ENCODE results near the gene SIK3. TPM values are rescaled to one million over a fixed set of nuclear protein-coding genes. Genes with fewer than 3 reads are reported as not detected.
A peak's percentile ranks its signal among the peaks of the same experiment; 100 is the strongest.

The SIK3 gene
- polyA plus RNA-seq, 6 donors from 2014 or later, result 27.7 to 52.1 (median 35.6) TPM

- Mint-ChIP-seq H3K9me3 (peaks cover 0 to 2% (median 0%) of the 10 kb centered on the region in 7 donors), H3K4me3 (no peak overlapping the region), H3K4me1 (peaks cover 25 to 51% (median 27%) of the 10 kb centered on the region in 3 donors), H3K36me3 (peaks cover 18 to 30% of the 10 kb centered on the region in 2 donors), H3K27me3 (no peaks in the 10 kb centered on the region), H3K27ac (peak overlapping the region; percentile 32 to 77 (median 70))
- DNase-seq, result no peak
- no peak for ATAC-seq (ENCODE audit: low read depth in 2 of 2)
These were observed 148.0 kb downstream of the SIK3 start for GRCh38 chr11:116950210-116950609.

- H3K27ac Mint-ChIP-seq, result peak overlapping the region; percentile 60 to 92 (median 70)
- ATAC-seq (ENCODE audit: low read depth in 2 of 2) (peak in 1 of 2 donors; percentile 51), DNase-seq (no peak)
- H3K9me3 Mint-ChIP-seq, result peaks cover 0 to 2% (median 0%) of the 10 kb centered on the region in 7 donors
- no peaks in the 10 kb centered on the region for H3K27me3 Mint-ChIP-seq
- peaks cover 18 to 30% of the 10 kb centered on the region in 2 donors for H3K36me3 Mint-ChIP-seq
- peak overlapping the region; percentile 12 to 82 (median 60) for H3K4me3 Mint-ChIP-seq
- H3K4me1 Mint-ChIP-seq, result peaks cover 27 to 44% (median 28%) of the 10 kb centered on the region in 3 donors
These were observed 149.8 kb downstream of the SIK3 start for GRCh38 chr11:116948391-116948790.

- Mint-ChIP-seq H3K9me3 (peaks cover 0 to 2% (median 0%) of the 10 kb centered on the region in 7 donors), H3K4me3 (peak overlapping the region in 1 of 8 donors; percentile 11), H3K27ac (peak overlapping the region in 3 of 6 donors; percentile 9 to 85 (median 16)), H3K27me3 (no peaks in the 10 kb centered on the region), H3K4me1 (peaks cover 33 to 49% (median 33%) of the 10 kb centered on the region in 3 donors), H3K36me3 (peaks cover 25 to 26% of the 10 kb centered on the region in 2 donors)
- DNase-seq, result no peak
- no peak for ATAC-seq (ENCODE audit: low read depth in 2 of 2)
These were observed 151.8 kb downstream of the SIK3 start for GRCh38 chr11:116946414-116946813.

- H3K36me3 Mint-ChIP-seq, result peaks cover 10 to 21% of the 10 kb centered on the region in 2 donors
These were observed 158.7 kb downstream of the SIK3 start for GRCh38 chr11:116939499-116939898.

GRCh38 chr11:116938471-116939070 is 159.7 kb downstream of the SIK3 start:
- no peak for ATAC-seq (ENCODE audit: low read depth in 2 of 2)
- H3K27ac Mint-ChIP-seq, result no peak overlapping the region

More at GRCh38 chr11:116939499-116939898, 158.7 kb downstream of the SIK3 start:
- Mint-ChIP-seq H3K27me3 (no peaks in the 10 kb centered on the region), H3K4me3 (no peak overlapping the region), H3K4me1 (peaks cover 14 to 22% (median 19%) of the 10 kb centered on the region in 3 donors), H3K9me3 (peaks cover 0 to 6% (median 0%) of the 10 kb centered on the region in 7 donors), H3K27ac (peak overlapping the region in 3 of 6 donors; percentile 39 to 69 (median 65))
- DNase-seq (no peak), ATAC-seq (ENCODE audit: low read depth in 2 of 2) (no peak)

GRCh38 chr11:116936754-116937446 is 161.3 kb downstream of the SIK3 start:
- no peak for DNase-seq
- Mint-ChIP-seq H3K27me3 (no peaks in the 10 kb centered on the region), H3K4me3 (no peak overlapping the region), H3K4me1 (peaks cover 25 to 38% (median 36%) of the 10 kb centered on the region in 3 donors), H3K36me3 (peaks cover 16 to 24% of the 10 kb centered on the region in 2 donors), H3K9me3 (peaks cover 0 to 6% (median 0%) of the 10 kb centered on the region in 7 donors), H3K27ac (peak overlapping the region in 4 of 6 donors; percentile 1 to 50 (median 27))
- no peak for ATAC-seq (ENCODE audit: low read depth in 2 of 2)

More at GRCh38 chr11:116938471-116939070, 159.7 kb downstream of the SIK3 start:
- H3K9me3 Mint-ChIP-seq, result peaks cover 0 to 6% (median 0%) of the 10 kb centered on the region in 7 donors
- H3K4me3 Mint-ChIP-seq, result no peak overlapping the region
- H3K36me3 Mint-ChIP-seq, result peaks cover 14 to 30% of the 10 kb centered on the region in 2 donors
- H3K27me3 Mint-ChIP-seq, result no peaks in the 10 kb centered on the region
- no peak for DNase-seq
- peaks cover 22 to 29% (median 26%) of the 10 kb centered on the region in 3 donors for H3K4me1 Mint-ChIP-seq

GRCh38 chr11:116935514-116935913 is 162.7 kb downstream of the SIK3 start:
- Mint-ChIP-seq H3K9me3 (peaks cover 0 to 6% (median 0%) of the 10 kb centered on the region in 7 donors), H3K36me3 (peaks cover 16 to 24% of the 10 kb centered on the region in 2 donors), H3K27me3 (no peaks in the 10 kb centered on the region), H3K27ac (no peak overlapping the region), H3K4me3 (no peak overlapping the region), H3K4me1 (peaks cover 37 to 51% (median 49%) of the 10 kb centered on the region in 3 donors)
- ATAC-seq (ENCODE audit: low read depth in 2 of 2) (no peak), DNase-seq (no peak)

GRCh38 chr11:116935089-116935488 is 163.1 kb downstream of the SIK3 start:
- no peak for DNase-seq
- Mint-ChIP-seq H3K9me3 (peaks cover 0 to 6% (median 0%) of the 10 kb centered on the region in 7 donors), H3K4me3 (no peak overlapping the region), H3K27ac (peak overlapping the region in 2 of 6 donors; percentile 86 to 97), H3K4me1 (peaks cover 41 to 56% (median 54%) of the 10 kb centered on the region in 3 donors), H3K27me3 (no peaks in the 10 kb centered on the region), H3K36me3 (peaks cover 16 to 24% of the 10 kb centered on the region in 2 donors)
- ATAC-seq (ENCODE audit: low read depth in 2 of 2), result no peak

GRCh38 chr11:116933961-116934360 is 164.3 kb downstream of the SIK3 start:
- ATAC-seq (ENCODE audit: low read depth in 2 of 2) (no peak), DNase-seq (no peak)
- H3K27ac Mint-ChIP-seq, result peak overlapping the region; percentile 48 to 99 (median 98)
- peaks cover 16 to 24% of the 10 kb centered on the region in 2 donors for H3K36me3 Mint-ChIP-seq
- H3K4me3 Mint-ChIP-seq, result peak overlapping the region in 3 of 8 donors; percentile 45 to 66 (median 66)
- H3K27me3 Mint-ChIP-seq, result no peaks in the 10 kb centered on the region
- H3K4me1 Mint-ChIP-seq, result peaks cover 48 to 65% (median 65%) of the 10 kb centered on the region in 3 donors
- H3K9me3 Mint-ChIP-seq, result peaks cover 0 to 6% (median 0%) of the 10 kb centered on the region in 7 donors

- H3K27me3 Mint-ChIP-seq, result no peaks in the 10 kb centered on the region
- peak; percentile 8 to 20 for ATAC-seq (ENCODE audit: low read depth in 2 of 2)
These were observed 166.0 kb downstream of the SIK3 start for GRCh38 chr11:116932181-116932580.

GRCh38 chr11:116931206-116931953 is 166.8 kb downstream of the SIK3 start:
- Mint-ChIP-seq H3K27me3 (no peaks in the 10 kb centered on the region), H3K36me3 (peaks cover 8 to 15% of the 10 kb centered on the region in 2 donors), H3K4me3 (peak overlapping the region; percentile 62 to 87 (median 80)), H3K4me1 (peaks cover 63 to 84% (median 75%) of the 10 kb centered on the region in 3 donors), H3K27ac (peak overlapping the region; percentile 95 to 99 (median 98)), H3K9me3 (peaks cover 0 to 2% (median 0%) of the 10 kb centered on the region in 7 donors)
- ATAC-seq (ENCODE audit: low read depth in 2 of 2) (peak; percentile 38 to 52), DNase-seq (peak; percentile 68)

More at GRCh38 chr11:116932181-116932580, 166.0 kb downstream of the SIK3 start:
- Mint-ChIP-seq H3K36me3 (peaks cover 16 to 23% of the 10 kb centered on the region in 2 donors), H3K27ac (peak overlapping the region; percentile 95 to 99 (median 98)), H3K9me3 (peaks cover 0 to 6% (median 0%) of the 10 kb centered on the region in 7 donors), H3K4me3 (peak overlapping the region; percentile 62 to 87 (median 80)), H3K4me1 (peaks cover 64 to 83% (median 79%) of the 10 kb centered on the region in 3 donors)
- DNase-seq, result no peak

GRCh38 chr11:116930586-116930985 is 167.6 kb downstream of the SIK3 start:
- ATAC-seq (ENCODE audit: low read depth in 2 of 2) (no peak), DNase-seq (no peak)
- no peaks in the 10 kb centered on the region for H3K27me3 Mint-ChIP-seq
- H3K27ac Mint-ChIP-seq, result peak overlapping the region; percentile 95 to 99 (median 98)
- H3K4me3 Mint-ChIP-seq, result peak overlapping the region; percentile 62 to 90 (median 80)
- peaks cover 6 to 11% of the 10 kb centered on the region in 2 donors for H3K36me3 Mint-ChIP-seq
- H3K9me3 Mint-ChIP-seq, result no peaks in the 10 kb centered on the region
- peaks cover 61 to 91% (median 78%) of the 10 kb centered on the region in 3 donors for H3K4me1 Mint-ChIP-seq
